Bronchial epithelial cell (primary cell): ENCODE data around the gene KPNB1. TPM values are rescaled to one million over a fixed set of nuclear protein-coding genes. Genes with fewer than 3 reads are reported as not detected.

ENCODE experiments used
- DNase-seq: peaks from one replicate; pipeline ENCODE4 v3.0.0-alpha.2; 2010; ENCODE audit warnings: low read depth
- FAIRE-seq: peaks from 2 replicates; lab custom pipeline; 2011; peaks lifted over from hg19 to GRCh38; lab: Jason Lieb, UNC
- H3K27me3 ChIP-seq: 2 replicates; pipeline ENCODE4 v1.5.1; 2011; ENCODE audit warnings: low read length; ENCODE audit not compliant: control insufficient read depth, insufficient read depth
- H3K36me3 ChIP-seq: 2 replicates; pipeline ENCODE4 v1.5.1; 2011; ENCODE audit warnings: low read length; ENCODE audit not compliant: control insufficient read depth, insufficient read depth
- H3K4me3 ChIP-seq: 2 replicates; pipeline ENCODE4 v1.5.1; 2011; ENCODE audit warnings: mild to moderate bottlenecking, low read depth, low read length, control low read depth
- total RNA-seq: library from RNA; depleted of rRNA; stranded (reverse); fragments of >200 nt; gene quantifications from 2 replicates; pipeline ENCODE4 v1.2.1, GENCODE V29; 2014
- TF ChIP-seq, protein P1 (sequence below): IDR thresholded peaks from 2 replicates; pipeline ENCODE4 v1.5.1; 2011; ENCODE audit warnings: mild to moderate bottlenecking, moderate library complexity, low read length, control low read depth, inconsistent platforms; ENCODE audit not compliant: insufficient read depth, severe bottlenecking

The KPNB1 gene
- total RNA-seq, 1 donor from 2014 or later = 279 TPM

DNA sequence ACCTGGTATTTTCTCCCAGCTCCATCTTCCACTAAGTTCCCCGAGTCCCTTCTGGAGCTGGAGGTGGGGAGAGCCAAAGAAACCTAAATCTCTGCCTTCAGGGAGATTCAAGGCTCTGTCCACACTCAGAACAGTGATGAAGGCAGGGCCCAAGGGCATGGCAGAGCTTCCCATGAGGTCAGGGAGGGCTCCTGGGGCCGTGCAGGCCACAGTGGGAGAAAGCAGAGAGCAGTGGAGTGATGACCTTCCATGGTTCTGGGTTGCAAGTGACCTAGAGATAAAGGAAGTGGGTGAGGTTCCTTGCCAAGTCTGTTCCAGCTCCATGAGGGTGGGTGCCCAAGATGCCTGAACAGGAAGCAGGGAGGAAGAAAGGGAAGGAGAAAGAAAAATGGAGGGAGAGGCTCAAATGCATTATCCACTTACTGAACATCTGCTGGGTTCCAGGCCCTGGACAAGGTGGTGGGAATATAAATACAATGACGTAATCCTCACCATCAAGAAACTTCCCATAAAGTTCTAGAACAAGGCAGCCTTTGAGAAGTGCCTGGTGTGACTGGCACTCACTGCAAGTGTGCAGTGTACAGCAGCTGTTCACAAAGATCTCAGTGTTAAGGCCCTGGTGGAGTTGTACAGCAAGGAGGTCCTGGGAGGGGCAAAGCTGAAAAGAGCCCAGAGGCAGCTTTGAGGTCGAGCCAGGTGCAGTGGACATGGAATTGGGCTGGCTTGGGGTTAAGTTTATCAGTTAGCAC, 57.5 kb downstream of the KPNB1 start:
- peaks cover 1% of the 10 kb centered on the region for H3K36me3 ChIP-seq
- DNase-seq (no peak), FAIRE-seq (no peak)
- H3K27me3 ChIP-seq = peaks cover 4% of the 10 kb centered on the region
- H3K4me3 ChIP-seq = no peak overlapping the region
- TF ChIP-seq, protein P1, sequence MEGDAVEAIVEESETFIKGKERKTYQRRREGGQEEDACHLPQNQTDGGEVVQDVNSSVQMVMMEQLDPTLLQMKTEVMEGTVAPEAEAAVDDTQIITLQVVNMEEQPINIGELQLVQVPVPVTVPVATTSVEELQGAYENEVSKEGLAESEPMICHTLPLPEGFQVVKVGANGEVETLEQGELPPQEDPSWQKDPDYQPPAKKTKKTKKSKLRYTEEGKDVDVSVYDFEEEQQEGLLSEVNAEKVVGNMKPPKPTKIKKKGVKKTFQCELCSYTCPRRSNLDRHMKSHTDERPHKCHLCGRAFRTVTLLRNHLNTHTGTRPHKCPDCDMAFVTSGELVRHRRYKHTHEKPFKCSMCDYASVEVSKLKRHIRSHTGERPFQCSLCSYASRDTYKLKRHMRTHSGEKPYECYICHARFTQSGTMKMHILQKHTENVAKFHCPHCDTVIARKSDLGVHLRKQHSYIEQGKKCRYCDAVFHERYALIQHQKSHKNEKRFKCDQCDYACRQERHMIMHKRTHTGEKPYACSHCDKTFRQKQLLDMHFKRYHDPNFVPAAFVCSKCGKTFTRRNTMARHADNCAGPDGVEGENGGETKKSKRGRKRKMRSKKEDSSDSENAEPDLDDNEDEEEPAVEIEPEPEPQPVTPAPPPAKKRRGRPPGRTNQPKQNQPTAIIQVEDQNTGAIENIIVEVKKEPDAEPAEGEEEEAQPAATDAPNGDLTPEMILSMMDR = no peak

DNA sequence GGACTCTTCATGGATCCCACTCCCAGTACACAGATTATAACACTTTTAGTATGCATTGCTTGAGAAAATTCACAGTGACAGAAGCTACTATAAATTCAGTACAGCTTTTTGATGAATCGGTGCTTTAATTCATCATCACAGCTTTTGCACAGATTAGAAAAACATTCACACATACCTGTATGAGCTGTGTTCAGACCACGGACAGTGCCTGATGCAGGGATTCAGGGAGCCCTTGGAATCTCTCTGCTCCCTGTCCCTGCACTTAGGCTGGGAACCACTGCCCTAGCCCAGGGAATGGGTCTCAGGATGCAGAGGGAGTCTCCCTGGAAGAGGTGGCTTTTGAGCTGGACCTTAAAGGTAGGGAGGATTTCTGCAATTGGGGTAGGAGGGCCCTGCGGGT, 58.2 kb downstream of the KPNB1 start:
- Histone ChIP-seq H3K36me3 (peaks cover 1% of the 10 kb centered on the region), H3K27me3 (peaks cover 8% of the 10 kb centered on the region), H3K4me3 (no peak overlapping the region)
- DNase-seq (no peak), FAIRE-seq (no peak)
- TF ChIP-seq, protein P1 = no peak

DNA sequence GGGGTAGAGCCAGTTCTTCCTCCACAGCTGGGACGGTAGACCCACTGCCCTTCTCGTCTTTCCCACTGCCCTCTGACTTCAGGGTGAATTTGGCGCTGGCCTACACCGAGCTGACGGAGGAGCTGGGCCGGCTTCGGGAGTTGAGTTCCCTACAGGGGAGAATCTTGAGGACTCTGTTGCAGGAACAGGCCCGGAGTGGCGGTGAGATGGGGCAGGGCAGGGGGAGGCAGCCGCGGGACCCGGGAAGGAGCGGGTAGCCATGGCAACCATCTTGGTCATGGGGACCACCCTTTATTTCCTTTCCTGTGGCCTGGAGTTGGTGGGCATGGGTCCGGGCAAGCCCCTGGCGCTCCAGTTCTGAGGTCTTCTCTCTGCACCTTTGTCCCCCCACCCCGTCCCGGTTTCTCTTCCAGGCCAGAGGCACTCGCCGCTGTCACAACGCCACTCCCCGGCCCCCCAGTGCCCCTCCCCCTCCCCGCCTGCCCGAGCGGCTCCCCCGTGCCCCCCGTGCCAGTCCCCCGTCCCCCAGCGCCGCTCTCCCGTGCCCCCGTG, 58.7 kb downstream of the KPNB1 start:
- DNase-seq (no peak), FAIRE-seq (no peak)
- H3K36me3 ChIP-seq = peaks cover 1% of the 10 kb centered on the region
- TF ChIP-seq, protein P1 = no peak
- no peak overlapping the region for H3K4me3 ChIP-seq
- peaks cover 13% of the 10 kb centered on the region for H3K27me3 ChIP-seq

DNA sequence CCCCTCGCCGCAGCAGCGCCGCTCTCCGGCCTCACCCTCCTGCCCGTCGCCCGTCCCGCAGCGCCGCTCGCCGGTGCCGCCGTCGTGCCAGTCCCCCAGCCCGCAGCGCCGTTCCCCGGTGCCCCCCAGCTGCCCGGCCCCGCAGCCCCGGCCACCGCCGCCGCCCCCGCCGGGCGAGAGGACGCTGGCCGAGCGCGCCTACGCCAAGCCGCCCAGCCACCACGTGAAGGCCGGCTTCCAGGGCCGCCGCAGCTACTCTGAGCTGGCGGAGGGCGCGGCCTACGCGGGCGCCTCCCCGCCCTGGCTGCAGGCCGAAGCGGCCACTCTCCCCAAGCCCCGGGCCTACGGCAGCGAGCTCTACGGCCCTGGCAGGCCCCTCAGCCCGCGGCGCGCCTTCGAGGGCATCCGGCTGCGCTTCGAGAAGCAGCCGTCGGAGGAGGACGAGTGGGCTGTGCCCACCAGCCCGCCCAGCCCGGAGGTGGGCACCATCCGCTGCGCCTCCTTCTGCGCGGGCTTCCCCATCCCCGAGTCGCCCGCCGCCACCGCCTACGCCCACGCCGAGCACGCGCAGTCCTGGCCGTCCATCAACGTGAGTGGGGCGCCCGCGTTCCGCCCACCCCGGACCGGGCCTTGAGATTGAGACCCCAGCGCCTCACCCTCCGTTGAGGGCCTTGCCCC, 59.3 kb downstream of the KPNB1 start:
- Histone ChIP-seq H3K36me3 (peaks cover 1% of the 10 kb centered on the region), H3K4me3 (no peak overlapping the region), H3K27me3 (peaks cover 14% of the 10 kb centered on the region)
- FAIRE-seq (no peak), DNase-seq (no peak)
- TF ChIP-seq, protein P1 = no peak

DNA sequence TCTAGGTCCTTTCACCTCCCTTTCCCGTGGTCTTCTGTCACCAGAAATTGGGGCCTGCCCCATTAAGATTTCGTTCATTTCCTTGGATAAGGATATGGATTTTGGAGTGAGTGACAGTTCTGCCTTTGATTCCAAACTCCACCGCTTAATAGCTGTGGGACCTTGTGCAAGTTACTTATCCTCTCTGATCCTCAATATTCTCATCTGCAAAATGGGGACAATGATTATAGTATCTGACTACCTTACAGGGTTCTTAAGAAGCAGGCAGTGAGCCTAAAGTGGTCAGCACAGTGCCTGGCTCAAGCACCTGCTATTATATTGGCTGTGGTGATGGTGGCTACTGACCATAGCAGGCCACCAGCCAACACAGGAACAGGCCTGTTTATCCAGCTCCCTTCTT, 59.9 kb downstream of the KPNB1 start:
- FAIRE-seq (no peak), DNase-seq (no peak)
- peaks cover 14% of the 10 kb centered on the region for H3K27me3 ChIP-seq
- TF ChIP-seq, protein P1 = no peak
- no peak overlapping the region for H3K4me3 ChIP-seq
- peaks cover 1% of the 10 kb centered on the region for H3K36me3 ChIP-seq
